Neuronal stem cell (in vitro differentiated cells): Measurements from ENCODE around the gene COL5A3.

Source experiments
- DNase-seq: peaks from one replicate; pipeline ENCODE4 v3.0.0-alpha.2; 2013; ENCODE audit warnings: low spot score
- H2AFZ ChIP-seq: one replicate; pipeline ENCODE4 v1.6.1; 2013; ENCODE audit warnings: mild to moderate bottlenecking, low read length, inconsistent platforms
- H2AK5ac ChIP-seq: 2 replicates; pipeline ENCODE4 v1.6.1; 2013; ENCODE audit warnings: low read depth, mild to moderate bottlenecking, inconsistent platforms, low read length, moderate library complexity, mixed read lengths
- H2BK120ac ChIP-seq: 2 replicates; pipeline ENCODE4 v1.6.1; 2013; ENCODE audit warnings: low read depth, mild to moderate bottlenecking, inconsistent platforms, low read length, moderate library complexity, mixed read lengths
- H2BK12ac ChIP-seq: one replicate; pipeline ENCODE4 v1.6.1; 2013; ENCODE audit warnings: low read length, inconsistent platforms
- H2BK15ac ChIP-seq: 2 replicates; pipeline ENCODE4 v1.6.1; 2013; ENCODE audit warnings: mild to moderate bottlenecking, low read length, inconsistent platforms, mixed read lengths
- H2BK5ac ChIP-seq: one replicate; pipeline ENCODE4 v1.6.1; 2013; ENCODE audit warnings: inconsistent platforms, mild to moderate bottlenecking, low read length, moderate library complexity
- H3K14ac ChIP-seq: one replicate; pipeline ENCODE4 v1.6.1; 2013; ENCODE audit warnings: low read length, inconsistent platforms
- H3K18ac ChIP-seq: 2 replicates; pipeline ENCODE4 v1.6.1; 2013; ENCODE audit warnings: low read length, inconsistent platforms
- H3K23ac ChIP-seq: 2 replicates; pipeline ENCODE4 v1.6.1; 2013; ENCODE audit warnings: low read depth, mild to moderate bottlenecking, mixed read lengths, low read length, inconsistent platforms; ENCODE audit not compliant: poor library complexity
- H3K27ac ChIP-seq: replicated peaks from 3 replicates; pipeline ENCODE4 v1.5.1; 2013; ENCODE audit warnings: low read length, inconsistent platforms
- H3K27me3 ChIP-seq, 3 experiments: 2 replicates each; pipeline ENCODE4 v1.6.1; 2013; ENCODE audit warnings: low read length in 3 of 3, mild to moderate bottlenecking in 2 of 3, inconsistent platforms in 1 of 3, low read depth in 1 of 3, mixed read lengths in 1 of 3, moderate library complexity in 1 of 3; ENCODE audit not compliant: control insufficient read depth in 3 of 3, insufficient read depth in 3 of 3
- H3K36me3 ChIP-seq, 2 donors: replicated peaks in 1 of 2; 2 replicates each; pipeline ENCODE4 v1.6.1; 2013; ENCODE audit warnings: low read length in 2 of 2; ENCODE audit not compliant: control insufficient read depth in 2 of 2, insufficient read depth in 2 of 2
- H3K4ac ChIP-seq: 2 replicates; pipeline ENCODE4 v1.6.1; 2013; ENCODE audit warnings: inconsistent platforms, mild to moderate bottlenecking, low read length, moderate library complexity
- H3K4me1 ChIP-seq, 2 donors: 1 replicate in 1 of 2; 2 replicates in 1 of 2; pipeline ENCODE4 v1.6.1; 2013; ENCODE audit warnings: low read length in 2 of 2, low read depth in 1 of 2; ENCODE audit not compliant: control insufficient read depth in 2 of 2, insufficient read depth in 1 of 2
- H3K4me2 ChIP-seq: one replicate; pipeline ENCODE4 v1.6.1; 2013; ENCODE audit warnings: mild to moderate bottlenecking, low read length, inconsistent platforms; ENCODE audit not compliant: insufficient read depth, poor library complexity, severe bottlenecking
- H3K4me3 ChIP-seq, 2 donors: 2 replicates each; pipeline ENCODE4 v1.5.1; 2013; ENCODE audit warnings: low read length in 2 of 2, mild to moderate bottlenecking in 2 of 2, inconsistent platforms in 1 of 2, moderate library complexity in 1 of 2
- H3K79me1 ChIP-seq: one replicate; pipeline ENCODE4 v1.6.1; 2013; ENCODE audit warnings: low read depth, mild to moderate bottlenecking, inconsistent platforms, low read length, moderate library complexity
- H3K9ac ChIP-seq: one replicate; pipeline ENCODE4 v1.6.1; 2013; ENCODE audit warnings: mild to moderate bottlenecking, low read depth, low read length, inconsistent platforms; ENCODE audit not compliant: poor library complexity
- H3K9me3 ChIP-seq, 2 donors: replicated peaks in 1 of 2; 2 replicates each; pipeline versions ENCODE3 to v1.6.1; 2013; ENCODE audit warnings: low read length in 2 of 2, mild to moderate bottlenecking in 2 of 2, inconsistent platforms in 1 of 2, low read depth in 1 of 2, mixed read lengths in 1 of 2, moderate library complexity in 1 of 2; ENCODE audit not compliant: control insufficient read depth in 2 of 2, insufficient read depth in 1 of 2
- H4K8ac ChIP-seq: one replicate; pipeline ENCODE4 v1.6.1; 2013; ENCODE audit warnings: low read depth, mild to moderate bottlenecking, inconsistent platforms, low read length, moderate library complexity
- H4K91ac ChIP-seq: one replicate; pipeline ENCODE4 v1.6.1; 2013; ENCODE audit warnings: low read length, low read depth, mild to moderate bottlenecking, inconsistent platforms; ENCODE audit not compliant: poor library complexity
- WGBS, 2 donors: extraction: QIAGEN DNeasy Blood & Tissue Kit; methylation state at CpG; one replicate each; pipeline ENCODE4 v1.1.7; 2013; ENCODE audit warnings: missing lambda C conversion rate in 2 of 2, mixed read lengths in 1 of 2; ENCODE audit not compliant: insufficient read length in 2 of 2, insufficient replicate concordance in 1 of 2; ENCODE audit errors: extremely low coverage in 2 of 2; 5-methylcytosine and 5-hydroxymethylcytosine counted together

Gene COL5A3

GRCh38 chr19:9945319-9945966 is 64.9 kb downstream of the COL5A3 start:
- Histone ChIP-seq H3K4me3 (no peak overlapping the region), H2BK5ac (no peak overlapping the region), H3K79me1 (no peaks in the 10 kb centered on the region), H2AK5ac (no peak overlapping the region), H3K27me3 (no peaks in the 10 kb centered on the region), H3K36me3 (no peaks in the 10 kb centered on the region), H3K14ac (peak overlapping the region; percentile 22), H3K23ac (peak overlapping the region; percentile 90), H3K4me2 (no peak overlapping the region), H3K9ac (peak overlapping the region; percentile 75), H4K91ac (no peak overlapping the region), H2BK15ac (no peak overlapping the region), H2BK120ac (no peak overlapping the region), H3K4me1 (peaks cover 5 to 6% of the 10 kb centered on the region in 2 donors), H4K8ac (no peak overlapping the region), H2BK12ac (no peak overlapping the region), H3K9me3 (peaks cover 0 to 2% of the 10 kb centered on the region in 2 donors), H3K27ac (no peak overlapping the region), H3K4ac (no peak overlapping the region), H3K18ac (peak overlapping the region; percentile 35), H2AFZ (peak overlapping the region; percentile 81)
- no CpG with 5 or more reads among the region's 18 CpGs for WGBS, 2 donors
- no peak for DNase-seq

GRCh38 chr19:9943744-9944143 is 66.6 kb downstream of the COL5A3 start:
- Histone ChIP-seq H3K79me1 (no peaks in the 10 kb centered on the region), H4K91ac (no peak overlapping the region), H2BK12ac (no peak overlapping the region), H3K23ac (no peak overlapping the region), H2BK120ac (no peak overlapping the region), H2AFZ (no peak overlapping the region), H4K8ac (no peak overlapping the region), H2BK5ac (no peak overlapping the region), H3K18ac (no peak overlapping the region), H3K9ac (no peak overlapping the region), H3K9me3 (peaks cover 0 to 2% of the 10 kb centered on the region in 2 donors), H2BK15ac (no peak overlapping the region), H3K27ac (no peak overlapping the region), H3K4me3 (no peak overlapping the region), H3K4me2 (no peak overlapping the region), H3K4ac (no peak overlapping the region), H3K36me3 (no peaks in the 10 kb centered on the region), H3K14ac (no peak overlapping the region), H3K4me1 (peaks cover 5 to 6% of the 10 kb centered on the region in 2 donors), H2AK5ac (no peak overlapping the region), H3K27me3 (no peaks in the 10 kb centered on the region)
- no peak for DNase-seq
- no CpG with 5 or more reads among the region's 6 CpGs for WGBS, 2 donors

GRCh38 chr19:9941671-9942070 is 68.6 kb downstream of the COL5A3 start:
- no peak overlapping the region for H4K8ac ChIP-seq
- H3K4ac ChIP-seq = no peak overlapping the region
- no peak overlapping the region for H3K14ac ChIP-seq
- H3K79me1 ChIP-seq = no peaks in the 10 kb centered on the region
- no peaks in the 10 kb centered on the region for H3K27me3 ChIP-seq
- no peak overlapping the region for H2BK12ac ChIP-seq
- no peak overlapping the region for H3K4me3 ChIP-seq
- H3K27ac ChIP-seq = no peak overlapping the region
- DNase-seq = no peak
- H3K36me3 ChIP-seq = no peaks in the 10 kb centered on the region
- no peak overlapping the region for H3K4me2 ChIP-seq
- H4K91ac ChIP-seq = no peak overlapping the region
- no CpG with 5 or more reads among the region's 1 CpG for WGBS, 2 donors
- H3K18ac ChIP-seq = no peak overlapping the region
- H2AFZ ChIP-seq = no peak overlapping the region
- no peak overlapping the region for H2BK120ac ChIP-seq
- H2BK15ac ChIP-seq = no peak overlapping the region
- peaks cover 6 to 9% of the 10 kb centered on the region in 2 donors for H3K4me1 ChIP-seq
- H2BK5ac ChIP-seq = no peak overlapping the region
- no peak overlapping the region for H3K23ac ChIP-seq
- H2AK5ac ChIP-seq = no peak overlapping the region
- H3K9ac ChIP-seq = no peak overlapping the region
- peaks cover 0 to 2% of the 10 kb centered on the region in 2 donors for H3K9me3 ChIP-seq

- Histone ChIP-seq H3K4ac (no peak overlapping the region), H2AFZ (no peak overlapping the region), H3K14ac (no peak overlapping the region), H3K9me3 (peaks cover 0 to 2% of the 10 kb centered on the region in 2 donors), H3K27ac (no peak overlapping the region), H2BK5ac (no peak overlapping the region), H3K4me1 (peaks cover 8 to 10% of the 10 kb centered on the region in 2 donors), H3K36me3 (no peaks in the 10 kb centered on the region), H3K9ac (no peak overlapping the region), H3K27me3 (no peaks in the 10 kb centered on the region), H3K4me3 (no peak overlapping the region), H3K79me1 (no peaks in the 10 kb centered on the region), H3K4me2 (no peak overlapping the region), H3K23ac (no peak overlapping the region), H4K8ac (no peak overlapping the region), H2AK5ac (no peak overlapping the region), H2BK15ac (no peak overlapping the region), H4K91ac (no peak overlapping the region), H3K18ac (no peak overlapping the region), H2BK120ac (no peak overlapping the region), H2BK12ac (no peak overlapping the region)
- no peak for DNase-seq
- no CpG with 5 or more reads among the region's 1 CpG for WGBS, 2 donors
These were observed 69.1 kb downstream of the COL5A3 start for GRCh38 chr19:9941231-9941630.
